ENCODE data around the gene CDA.

- TF ChIP-seq POLR2A (conservative IDR thresholded peaks at IDR 0.05) (no peak), TAF1 (IDR thresholded peaks at IDR 0.05; ENCODE audit: control insufficient read depth, extremely low read depth, insufficient read depth, low read length, severe bottlenecking) (no peak), EZH2 (IDR thresholded peaks at IDR 0.05; ENCODE audit: borderline replicate concordance, low read depth, low read length) (no peak), ATF1 (CRISPR knock-in tag; IDR thresholded peaks at IDR 0.05) (no peak), ATF1 (tag; IDR thresholded peaks at IDR 0.05) (no peak), CTCF (IDR thresholded peaks at IDR 0.05 in 2 of 3, conservative IDR thresholded peaks at IDR 0.05 in 1 of 3; ENCODE audit: insufficient read depth in 2 of 3, low read depth in 1 of 3, low read length in 3 of 3) (no peak), ZNF274 (IDR thresholded peaks at IDR 0.05; ENCODE audit: borderline replicate concordance, low read depth, low read length) (no peak), ELF2 (CRISPR knock-in tag; IDR thresholded peaks at IDR 0.05) (no peak)
Measured at GRCh38 chr1:20540281-20540680, 48.6 kb upstream of the CDA start.
